K562 (cell line): ENCODE data around the gene TASP1. TPM values are rescaled to one million over a fixed set of nuclear protein-coding genes. Genes with fewer than 3 reads are reported as not detected.
"Not testable (repeated sequence)": the region's sequence is repeated elsewhere in the genome, so short reads cannot be mapped to it uniquely, and the experiment has no call there.

Experiments used
- ATAC-seq: fragments of 200-7000 bp; cut with Tn5 transposase; 3 replicates; pipeline ENCODE4 v1.9.1; 2020; ENCODE audit warnings: moderate library complexity
- BruUV-seq: library from RNA; stranded (reverse); fragments of 400-500 nt; replicated peaks from 2 replicates; lab custom pipeline; 2021; lab: Mats Ljungman, UMichigan
- CTCF ChIA-PET: fragments of 300-600 bp; formaldehyde crosslinking; extraction: SDS; loops from one replicate; lab custom pipeline; 2021; ENCODE audit warnings: low intra/inter-chr PET ratio; lab: Yijun Ruan, JAX
- POLR2A ChIA-PET: fragments of 300-600, 350-650 bp; sonication (Branson Sonifier 250); formaldehyde crosslinking; extraction: SDS; loops from one replicate; lab custom pipeline; 2021; ENCODE audit warnings: antibody characterized with exemption, inconsistent platforms; lab: Yijun Ruan, JAX
- DNase-seq, 4 experiments: peaks; one replicate each; pipeline versions ENCODE4 v3.0.0 to v3.0.0-alpha.2; 2011 to 2018; ENCODE audit warnings: low spot score in 3 of 4, mixed read lengths in 3 of 4; ENCODE audit errors: extremely low read depth in 1 of 4
- FAIRE-seq: peaks from 2 replicates; lab custom pipeline; 2011; peaks lifted over from hg19 to GRCh38; lab: Jason Lieb, UNC
- H2AFZ ChIP-seq: 2 replicates; pipeline ENCODE4 v1.6.0; 2011; ENCODE audit warnings: low read depth, low read length, control low read depth, inconsistent platforms
- H3K27ac ChIP-seq: fragments of 200-600 bp; 3 replicates; pipeline ENCODE4 v1.8.0; 2011; ENCODE audit warnings: low read depth, mild to moderate bottlenecking, control low read depth, inconsistent platforms, low read length, moderate library complexity, mixed read lengths; ENCODE audit errors: extremely low read depth
- H3K27me3 ChIP-seq, 2 experiments: fragments of 300-600 bp in 1 of 2; 2 replicates in 1 of 2; 3 replicates in 1 of 2; pipeline versions ENCODE4 v1.6.0 to v1.8.0; 2011; ENCODE audit warnings: inconsistent platforms in 2 of 2, low read length in 2 of 2, mild to moderate bottlenecking in 1 of 2, mixed read lengths in 1 of 2, moderate library complexity in 1 of 2; ENCODE audit not compliant: control insufficient read depth in 2 of 2, insufficient read depth in 2 of 2
- H3K36me3 ChIP-seq: fragments of 300-600 bp; 3 replicates; pipeline ENCODE4 v1.8.0; 2011; ENCODE audit warnings: mild to moderate bottlenecking, low read length, inconsistent platforms; ENCODE audit not compliant: control insufficient read depth, insufficient read depth
- H3K4me1 ChIP-seq, 2 experiments: fragments of 200-600 bp in 1 of 2; replicated peaks in 1 of 2; 2 replicates in 1 of 2; 3 replicates in 1 of 2; pipeline versions ENCODE4 v1.5.1 to v1.8.0; 2011; ENCODE audit warnings: inconsistent platforms in 2 of 2, low read length in 2 of 2, mild to moderate bottlenecking in 1 of 2, mixed read lengths in 1 of 2, moderate library complexity in 1 of 2; ENCODE audit not compliant: control insufficient read depth in 2 of 2, insufficient read depth in 2 of 2
- H3K4me2 ChIP-seq: 2 replicates; pipeline ENCODE4 v1.6.1; 2011; ENCODE audit warnings: low read length, control low read depth, inconsistent platforms, mixed read lengths; ENCODE audit not compliant: insufficient read depth
- H3K4me3 ChIP-seq: fragments of 200-600 bp; sonication (generic), shearing (Covaris generic); 2 replicates; pipeline ENCODE4 v1.5.1; 2016; ENCODE audit warnings: control low read depth, inconsistent platforms
- H3K79me2 ChIP-seq: fragments of 200-600 bp; 3 replicates; pipeline ENCODE4 v1.8.0; 2011; ENCODE audit warnings: low read length, inconsistent platforms; ENCODE audit not compliant: control insufficient read depth, insufficient read depth
- H3K9ac ChIP-seq, 2 experiments: 2 replicates each; pipeline versions ENCODE4 v1.6.0 to v1.6.1; 2011; ENCODE audit warnings: low read depth in 2 of 2, low read length in 2 of 2, control low read depth in 1 of 2, inconsistent platforms in 1 of 2, mild to moderate bottlenecking in 1 of 2, mixed read lengths in 1 of 2; ENCODE audit not compliant: insufficient read depth in 1 of 2
- H3K9me1 ChIP-seq: one replicate; pipeline ENCODE4 v1.6.0; 2011; ENCODE audit warnings: inconsistent platforms, mild to moderate bottlenecking, low read length, moderate library complexity; ENCODE audit not compliant: control insufficient read depth, insufficient read depth
- H3K9me3 ChIP-seq: replicated peaks from 2 replicates; pipeline ENCODE4 v1.5.1; 2011; ENCODE audit warnings: low read depth, low read length, inconsistent platforms; ENCODE audit not compliant: control insufficient read depth, insufficient read depth
- H4K20me1 ChIP-seq: replicated peaks from 2 replicates; pipeline ENCODE4 v1.6.1; 2011; ENCODE audit warnings: low read length, inconsistent platforms, mixed read lengths; ENCODE audit not compliant: control insufficient read depth, insufficient read depth
- BDP1 ChIP-seq: IDR thresholded peaks from 3 replicates; pipeline ENCODE4 v1.6.1; 2011; ENCODE audit not compliant: insufficient read length, insufficient read depth
- CHD2 ChIP-seq: IDR thresholded peaks from 2 replicates; pipeline ENCODE4 v1.6.1; 2011; ENCODE audit warnings: low read depth, low read length
- ELF2 ChIP-seq: fragments of 250-450 bp; sonication (Bioruptor Pico); IDR thresholded peaks from 2 replicates; pipeline ENCODE4 v1.5.0; 2021; ENCODE audit warnings: mild to moderate bottlenecking
- KDM4B ChIP-seq, 2 experiments: fragments of 450-650 bp in 1 of 2; sonication (generic) in 1 of 2; IDR thresholded peaks; 2 replicates each; pipeline ENCODE4 v1.6.1; 2016 to 2017; ENCODE audit warnings: borderline replicate concordance in 2 of 2, antibody characterized with exemption in 1 of 2, low read depth in 1 of 2, mild to moderate bottlenecking in 1 of 2
- KLF16 ChIP-seq: IDR thresholded peaks from 2 replicates; pipeline ENCODE4 v1.6.1; 2016; ENCODE audit warnings: antibody characterized with exemption
- MYC ChIP-seq, 2 experiments: fragments of 250-450 bp in 1 of 2; sonication (Bioruptor Pico) in 1 of 2; IDR thresholded peaks; 2 replicates each; pipeline versions ENCODE4 v1.5.1 to v1.6.1; 2012 to 2021; ENCODE audit warnings: low read depth in 2 of 2, borderline replicate concordance in 1 of 2, improper control_type of control experiment in 1 of 2, low read length in 1 of 2, mild to moderate bottlenecking in 1 of 2, moderate library complexity in 1 of 2
- STAT5B ChIP-seq: fragments of 250-450 bp; sonication (Bioruptor Pico); IDR thresholded peaks from 2 replicates; pipeline ENCODE4 v1.8.0; 2021; ENCODE audit warnings: mild to moderate bottlenecking, inconsistent platforms
- ZNF3 ChIP-seq: fragments of 250-450 bp; sonication (Bioruptor Pico); IDR thresholded peaks from 2 replicates; pipeline ENCODE4 v1.5.0; 2021; ENCODE audit warnings: mild to moderate bottlenecking, moderate library complexity
- ZNF324 ChIP-seq: fragments of 250-450 bp; sonication (Bioruptor Pico); IDR thresholded peaks from 2 replicates; pipeline ENCODE4 v1.4.0; 2020; ENCODE audit warnings: mild to moderate bottlenecking
- WGBS: fragments of 100-300 bp; shearing (Covaris generic); methylation state at CpG from one replicate; pipeline ENCODE4 v1.1.6; 2016; ENCODE audit warnings: low coverage, mixed read lengths; ENCODE audit not compliant: insufficient coverage; ENCODE audit errors: missing lambda C conversion rate; 5-methylcytosine and 5-hydroxymethylcytosine counted together
- in situ Hi-C: fragments of 300-500 bp; cut with MboI; formaldehyde crosslinking; loops from 4 replicates; pipeline ENCODE4 v1.15.0; 2018; ENCODE audit warnings: inconsistent platforms, mixed read lengths
- intact Hi-C: fragments of 100-400 bp; cut with micrococcal nuclease; formaldehyde crosslinking; loops from 2 replicates; pipeline ENCODE4 v1.14.2; 2022
- polyA plus RNA-seq, 8 experiments: library from polyadenylated mRNA; depleted of rRNA in 4 of 8; stranded (reverse) in 5 of 8; unstranded in 3 of 8; fragments of >200 nt; fragmentation: Nextera tagmentation in 2 of 8; fragmentation: Illumina TruSeq in 1 of 8; extraction: Ambion mirVana in 2 of 8; extraction: Trizol in 1 of 8; gene quantifications; 2 replicates each; pipeline versions ENCODE4 v1.2.1 to v1.2.3, GENCODE V29; 2011 to 2014; ENCODE audit warnings: inconsistent platforms in 1 of 8, missing spikeins in 1 of 8
- total RNA-seq, 7 experiments: library from RNA; depleted of rRNA in 6 of 7; stranded (reverse); fragments of >200 nt in 6 of 7; fragmentation: Illumina TruSeq in 2 of 7; extraction: Trizol in 2 of 7; gene quantifications; 2 replicates each; pipeline versions ENCODE4 v1.2.1 to v1.2.3, GENCODE V29; 2011 to 2021; ENCODE audit warnings: low replicate concordance in 1 of 7
- TF ChIP-seq, protein P1 (sequence below): fragments of 250-450 bp; sonication (Bioruptor Pico); IDR thresholded peaks from 2 replicates; pipeline ENCODE4 v1.5.0; 2021; ENCODE audit warnings: mild to moderate bottlenecking, borderline replicate concordance
- TF ChIP-seq, protein P2 (sequence below): fragments of 200-800 bp; sonication (Bioruptor generic); IDR thresholded peaks from 2 replicates; pipeline ENCODE4 v1.6.1; 2017; ENCODE audit warnings: missing genetic modification characterization, missing compliant biosample characterization

The TASP1 gene
- total and polyA plus RNA-seq, 9 of the 15 experiments (the other 6 are each of a cell fraction or from before 2014, with no cell fraction given): 3.7 to 10.6 (median 6.4) TPM

DNA sequence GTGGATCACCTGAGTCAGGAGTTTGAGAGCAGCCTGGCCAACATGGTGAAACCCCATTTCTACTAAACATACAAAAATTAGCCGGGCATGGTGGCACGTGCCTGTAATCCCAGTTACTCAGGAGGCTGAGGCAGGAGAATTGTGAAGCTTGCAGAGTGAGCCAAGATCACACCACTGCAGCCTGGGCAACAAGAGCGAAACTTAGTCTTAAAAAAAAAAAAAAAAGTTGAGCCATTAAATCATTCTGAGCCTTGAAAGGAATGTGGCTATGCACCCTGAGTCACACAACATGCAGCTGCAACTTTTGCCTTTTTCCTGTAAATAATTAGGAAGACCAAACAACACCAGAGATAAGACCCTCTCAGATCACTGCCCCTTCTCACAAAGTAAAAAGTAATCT, 11.2 kb downstream of the TASP1 start:
- DNase-seq, H3K4me3 ChIP-seq, H3K9me1 ChIP-seq, H2AFZ ChIP-seq, intact Hi-C loops, BruUV-seq, H3K4me2 ChIP-seq, H3K27me3 ChIP-seq, H3K79me2 ChIP-seq, H4K20me1 ChIP-seq, H3K27ac ChIP-seq, ATAC-seq, H3K9ac ChIP-seq, H3K9me3 ChIP-seq, POLR2A ChIA-PET, in situ Hi-C loops, H3K4me1 ChIP-seq, FAIRE-seq, CTCF ChIA-PET, H3K36me3 ChIP-seq: not testable (repeated sequence)
- WGBS: no CpG with 5 or more reads among the region's 3 CpGs

GRCh38 chr20:13626724-13627123, 12.0 kb downstream of the TASP1 start:
- ChIA-PET POLR2A (no interaction called here), CTCF (no interaction called here)
- Histone ChIP-seq H3K9me1 (no peaks in the 10 kb centered on the region), H3K4me1 (no peaks in the 10 kb centered on the region; a peak in 1 of 5 replicates), H3K9me3 (no peaks in the 10 kb centered on the region), H3K4me3 (no peak overlapping the region), H3K9ac (no peak overlapping the region), H3K79me2 (no peaks in the 10 kb centered on the region; the same call in 2 of the 3 replicates), H3K36me3 (peaks cover 7% of the 10 kb centered on the region; the same call in 1 of the 3 replicates), H3K27ac (no peak overlapping the region), H2AFZ (no peak overlapping the region), H3K27me3 (no peaks in the 10 kb centered on the region), H3K4me2 (no peak overlapping the region), H4K20me1 (no peaks in the 10 kb centered on the region)
- TF ChIP-seq KDM4B (IDR thresholded peaks at IDR 0.05; ENCODE audit: borderline replicate concordance in 2 of 2, low read depth in 1 of 2) (no peak), BDP1 (no peak), ELF2 (CRISPR knock-in tag) (no peak), ZNF324 (no peak), MYC (IDR thresholded peaks at IDR 0.05; ENCODE audit: low read depth, low read length) (no peak), MYC (CRISPR knock-in tag; IDR thresholded peaks at IDR 0.05; ENCODE audit: borderline replicate concordance, low read depth) (no peak), KLF16 (no peak), STAT5B (no peak), CHD2 (no peak), ZNF3 (no peak)
- TF ChIP-seq, protein P1, sequence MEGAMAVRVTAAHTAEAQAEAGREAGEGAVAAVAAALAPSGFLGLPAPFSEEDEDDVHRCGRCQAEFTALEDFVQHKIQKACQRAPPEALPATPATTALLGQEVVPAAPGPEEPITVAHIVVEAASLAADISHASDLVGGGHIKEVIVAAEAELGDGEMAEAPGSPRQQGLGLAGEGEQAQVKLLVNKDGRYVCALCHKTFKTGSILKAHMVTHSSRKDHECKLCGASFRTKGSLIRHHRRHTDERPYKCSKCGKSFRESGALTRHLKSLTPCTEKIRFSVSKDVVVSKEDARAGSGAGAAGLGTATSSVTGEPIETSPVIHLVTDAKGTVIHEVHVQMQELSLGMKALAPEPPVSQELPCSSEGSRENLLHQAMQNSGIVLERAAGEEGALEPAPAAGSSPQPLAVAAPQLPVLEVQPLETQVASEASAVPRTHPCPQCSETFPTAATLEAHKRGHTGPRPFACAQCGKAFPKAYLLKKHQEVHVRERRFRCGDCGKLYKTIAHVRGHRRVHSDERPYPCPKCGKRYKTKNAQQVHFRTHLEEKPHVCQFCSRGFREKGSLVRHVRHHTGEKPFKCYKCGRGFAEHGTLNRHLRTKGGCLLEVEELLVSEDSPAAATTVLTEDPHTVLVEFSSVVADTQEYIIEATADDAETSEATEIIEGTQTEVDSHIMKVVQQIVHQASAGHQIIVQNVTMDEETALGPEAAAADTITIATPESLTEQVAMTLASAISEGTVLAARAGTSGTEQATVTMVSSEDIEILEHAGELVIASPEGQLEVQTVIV: no peak
- TF ChIP-seq, protein P2, sequence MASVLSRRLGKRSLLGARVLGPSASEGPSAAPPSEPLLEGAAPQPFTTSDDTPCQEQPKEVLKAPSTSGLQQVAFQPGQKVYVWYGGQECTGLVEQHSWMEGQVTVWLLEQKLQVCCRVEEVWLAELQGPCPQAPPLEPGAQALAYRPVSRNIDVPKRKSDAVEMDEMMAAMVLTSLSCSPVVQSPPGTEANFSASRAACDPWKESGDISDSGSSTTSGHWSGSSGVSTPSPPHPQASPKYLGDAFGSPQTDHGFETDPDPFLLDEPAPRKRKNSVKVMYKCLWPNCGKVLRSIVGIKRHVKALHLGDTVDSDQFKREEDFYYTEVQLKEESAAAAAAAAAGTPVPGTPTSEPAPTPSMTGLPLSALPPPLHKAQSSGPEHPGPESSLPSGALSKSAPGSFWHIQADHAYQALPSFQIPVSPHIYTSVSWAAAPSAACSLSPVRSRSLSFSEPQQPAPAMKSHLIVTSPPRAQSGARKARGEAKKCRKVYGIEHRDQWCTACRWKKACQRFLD (CRISPR knock-in tag): no peak
- no TSS peak for BruUV-seq
- no CpG with 5 or more reads among the region's 1 CpG for WGBS
- in situ Hi-C loops (no loop called here), intact Hi-C loops (no loop called here)
- no peak for FAIRE-seq
- no peak for DNase-seq
- ATAC-seq: no peak
